KBM-7 (cell line): ENCODE data around the gene C20orf141.
A peak's percentile ranks its signal among the peaks of the same experiment; 100 is the strongest.
"Not testable (repeated sequence)": the region's sequence is repeated elsewhere in the genome, so short reads cannot be mapped to it uniquely, and the experiment has no call there.

Experiments used
- DNase-seq: peaks from one replicate; pipeline ENCODE4 v3.0.0-alpha.2; 2015
- in situ Hi-C: fragments of 300-500 bp; cut with MboI; formaldehyde crosslinking; loops from 2 replicates; pipeline ENCODE4 v1.14.3; 2020; ENCODE audit warnings: low sequenced_read_pairs, low pct_unique_long_range_greater_than_20kb, mixed read lengths

The C20orf141 gene

GRCh38 chr20:2817341-2817726 is 2.5 kb downstream of the C20orf141 start:
- in situ Hi-C loops: no loop called here
- DNase-seq: no peak

- no peak for DNase-seq
- in situ Hi-C loops: no loop called here
These were observed 3.3 kb downstream of the C20orf141 start for GRCh38 chr20:2817891-2818595.

GRCh38 chr20:2820084-2820895 is 5.5 kb downstream of the C20orf141 start:
- in situ Hi-C loops: no loop called here
- no peak for DNase-seq

GRCh38 chr20:2820896-2821869 is 6.4 kb downstream of the C20orf141 start:
- DNase-seq: no peak
- in situ Hi-C loops: no loop called here

GRCh38 chr20:2822073-2822472 is 7.3 kb downstream of the C20orf141 start:
- peak; percentile 42 for DNase-seq

GRCh38 chr20:2825761-2826160 is 11.0 kb downstream of the C20orf141 start:
- DNase-seq: no peak
- in situ Hi-C loops: no loop called here

More at GRCh38 chr20:2822073-2822472, 7.3 kb downstream of the C20orf141 start:
- in situ Hi-C loops: no loop called here

- DNase-seq: peak; percentile 13
- in situ Hi-C loops: no loop called here
These were observed 11.9 kb downstream of the C20orf141 start for GRCh38 chr20:2826655-2827054.

GRCh38 chr20:2829376-2829775 is 14.6 kb downstream of the C20orf141 start:
- in situ Hi-C loops: no loop called here

GRCh38 chr20:2831206-2831605 is 16.4 kb downstream of the C20orf141 start:
- in situ Hi-C loops, DNase-seq: not testable (repeated sequence)

More at GRCh38 chr20:2829376-2829775, 14.6 kb downstream of the C20orf141 start:
- DNase-seq: no peak

GRCh38 chr20:2833761-2834160 is 19.0 kb downstream of the C20orf141 start:
- in situ Hi-C loops: no loop called here
- DNase-seq: no peak

- DNase-seq: no peak
- in situ Hi-C loops: no loop called here
These were observed 19.8 kb downstream of the C20orf141 start for GRCh38 chr20:2834401-2835110.

- DNase-seq: no peak
- in situ Hi-C loops: no loop called here
These were observed 20.6 kb downstream of the C20orf141 start for GRCh38 chr20:2835331-2835796.

GRCh38 chr20:2836035-2836434 is 21.2 kb downstream of the C20orf141 start:
- in situ Hi-C loops: no loop called here
- no peak for DNase-seq

- in situ Hi-C loops: no loop called here
- no peak for DNase-seq
These were observed 22.6 kb downstream of the C20orf141 start for GRCh38 chr20:2837221-2837960.

GRCh38 chr20:2838170-2838797 is 23.5 kb downstream of the C20orf141 start:
- no peak for DNase-seq

GRCh38 chr20:2838847-2839671 is 24.3 kb downstream of the C20orf141 start:
- no peak for DNase-seq
- in situ Hi-C loops: no loop called here

More at GRCh38 chr20:2838170-2838797, 23.5 kb downstream of the C20orf141 start:
- in situ Hi-C loops: no loop called here

GRCh38 chr20:2839732-2840137 is 24.9 kb downstream of the C20orf141 start:
- in situ Hi-C loops: no loop called here
- DNase-seq: no peak
